Mononuclear cell (primary cell): ENCODE measurements around the gene NXPH4. TPM values are rescaled to one million over a fixed set of nuclear protein-coding genes. Genes with fewer than 3 reads are reported as not detected.

Source experiments
- H3K27me3 ChIP-seq: 2 replicates; pipeline ENCODE4 v1.6.0; 2011; ENCODE audit warnings: low read length, control low read depth; ENCODE audit not compliant: insufficient read depth
- H3K4me1 ChIP-seq: 2 replicates; pipeline ENCODE4 v1.5.1; 2011; ENCODE audit warnings: mild to moderate bottlenecking, low read length, control low read depth; ENCODE audit not compliant: insufficient read depth
- H3K4me3 ChIP-seq: 2 replicates; pipeline ENCODE4 v1.5.1; 2011; ENCODE audit warnings: mild to moderate bottlenecking, low read length, moderate library complexity
- H3K9me3 ChIP-seq: 2 replicates; pipeline ENCODE4 v1.5.1; 2011; ENCODE audit warnings: low read depth, mild to moderate bottlenecking, control low read depth, low read length
- total RNA-seq: library from RNA; depleted of rRNA; stranded (reverse); fragments of >200 nt; gene quantifications from one replicate; pipeline ENCODE4 v1.2.3, GENCODE V29; 2012

The NXPH4 gene
- total RNA-seq, 1 donor, result not detected

DNA sequence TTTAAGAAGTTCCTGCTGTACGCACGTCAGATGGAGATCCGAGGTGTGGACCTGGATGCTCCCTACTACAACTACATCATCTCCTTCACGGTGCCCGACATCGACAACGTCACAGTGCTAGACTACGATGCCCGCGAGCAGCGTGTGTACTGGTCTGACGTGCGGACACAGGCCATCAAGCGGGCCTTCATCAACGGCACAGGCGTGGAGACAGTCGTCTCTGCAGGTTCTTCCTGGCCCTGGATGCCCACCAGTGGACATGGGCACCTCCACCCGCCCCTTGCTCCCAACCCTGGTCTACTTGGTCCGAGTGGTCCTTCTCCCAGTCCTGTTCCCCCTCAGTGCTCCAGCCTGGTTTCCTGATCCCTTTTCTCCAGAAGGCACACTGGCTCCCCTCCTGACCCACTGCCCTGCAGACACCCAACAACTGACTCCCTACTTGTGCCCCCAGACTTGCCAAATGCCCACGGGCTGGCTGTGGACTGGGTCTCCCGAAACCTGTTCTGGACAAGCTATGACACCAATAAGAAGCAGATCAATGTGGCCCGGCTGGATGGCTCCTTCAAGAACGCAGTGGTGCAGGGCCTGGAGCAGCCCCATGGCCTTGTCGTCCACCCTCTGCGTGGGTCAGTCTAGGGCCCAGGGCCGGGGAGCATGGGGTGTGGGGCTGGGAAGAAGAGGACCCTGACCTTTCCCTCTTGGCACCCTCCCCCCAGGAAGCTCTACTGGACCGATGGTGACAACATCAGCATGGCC, 37.1 kb upstream of the NXPH4 start:
- H3K4me3 ChIP-seq, result no peak overlapping the region
- no peaks in the 10 kb centered on the region for H3K27me3 ChIP-seq
- H3K4me1 ChIP-seq, result no peaks in the 10 kb centered on the region
- H3K9me3 ChIP-seq, result no peaks in the 10 kb centered on the region

DNA sequence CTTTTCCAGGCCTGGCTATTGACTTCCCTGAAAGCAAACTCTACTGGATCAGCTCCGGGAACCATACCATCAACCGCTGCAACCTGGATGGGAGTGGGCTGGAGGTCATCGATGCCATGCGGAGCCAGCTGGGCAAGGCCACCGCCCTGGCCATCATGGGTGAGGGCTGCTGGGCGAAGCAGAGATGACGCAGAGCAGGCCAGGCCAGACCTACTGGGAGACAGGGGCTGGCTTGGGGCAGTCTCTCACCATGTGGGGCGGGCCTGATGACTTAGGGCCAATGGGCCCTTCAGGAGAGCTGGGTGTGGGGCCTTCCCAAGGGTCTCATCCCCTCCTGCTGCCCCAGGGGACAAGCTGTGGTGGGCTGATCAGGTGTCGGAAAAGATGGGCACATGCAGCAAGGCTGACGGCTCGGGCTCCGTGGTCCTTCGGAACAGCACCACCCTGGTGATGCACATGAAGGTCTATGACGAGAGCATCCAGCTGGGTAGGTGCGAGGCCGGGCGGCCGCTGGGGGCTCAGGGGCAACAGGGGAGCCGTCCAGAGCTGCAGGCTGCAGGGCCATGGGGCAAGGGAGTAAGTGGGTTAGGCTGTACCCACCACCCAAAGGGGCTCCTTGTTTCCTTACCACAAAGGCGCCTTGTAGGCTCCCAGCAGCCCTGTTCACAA, 36.1 kb upstream of the NXPH4 start:
- Histone ChIP-seq H3K27me3 (no peaks in the 10 kb centered on the region), H3K4me3 (no peak overlapping the region), H3K4me1 (no peaks in the 10 kb centered on the region), H3K9me3 (no peaks in the 10 kb centered on the region)

DNA sequence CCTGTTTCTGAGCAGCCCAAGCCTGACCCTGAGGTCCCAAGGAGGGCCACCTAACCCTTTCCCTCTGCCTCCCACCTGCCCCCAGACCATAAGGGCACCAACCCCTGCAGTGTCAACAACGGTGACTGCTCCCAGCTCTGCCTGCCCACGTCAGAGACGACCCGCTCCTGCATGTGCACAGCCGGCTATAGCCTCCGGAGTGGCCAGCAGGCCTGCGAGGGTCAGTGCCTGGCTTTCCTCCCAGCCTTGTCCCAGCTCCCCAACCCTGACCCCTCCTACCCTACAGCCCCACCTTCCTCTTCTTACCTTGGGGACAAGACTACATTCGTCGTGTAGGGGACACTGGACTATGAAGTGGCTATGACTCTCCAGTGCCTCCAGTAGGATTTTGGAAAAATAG, 35.5 kb upstream of the NXPH4 start:
- Histone ChIP-seq H3K9me3 (no peaks in the 10 kb centered on the region), H3K4me1 (no peaks in the 10 kb centered on the region), H3K4me3 (no peak overlapping the region), H3K27me3 (no peaks in the 10 kb centered on the region)

DNA sequence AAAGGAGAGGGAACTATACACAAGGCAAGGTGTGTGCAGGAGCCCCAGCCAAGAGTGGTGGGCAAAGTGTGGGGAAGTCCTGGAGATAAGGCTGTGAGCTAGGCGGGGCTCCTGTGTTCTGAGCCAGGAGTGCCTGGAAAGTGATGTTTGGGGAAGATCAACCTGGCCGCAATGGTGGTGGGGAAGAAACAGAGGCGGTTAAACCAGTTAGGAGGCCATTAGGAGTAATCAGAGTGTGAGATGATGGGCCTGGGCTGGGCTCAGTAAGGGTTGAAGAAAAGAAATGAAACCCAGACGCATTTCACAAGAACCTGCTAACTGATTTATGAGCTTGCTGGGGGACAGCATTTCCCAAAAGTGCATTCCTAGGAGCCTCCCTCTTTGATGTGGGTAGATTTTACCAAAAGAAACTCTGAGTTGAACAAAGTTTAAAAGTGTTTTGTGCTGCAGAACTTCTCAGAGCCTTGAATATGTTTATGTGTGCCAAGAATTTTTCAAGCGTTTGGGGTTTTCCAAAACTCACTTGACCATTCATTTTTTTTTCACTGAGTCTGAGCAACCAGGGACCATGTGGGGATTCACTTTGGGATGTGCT, 34.9 kb upstream of the NXPH4 start:
- H3K27me3 ChIP-seq, result no peaks in the 10 kb centered on the region
- no peak overlapping the region for H3K4me3 ChIP-seq
- no peaks in the 10 kb centered on the region for H3K4me1 ChIP-seq
- H3K9me3 ChIP-seq, result no peaks in the 10 kb centered on the region

DNA sequence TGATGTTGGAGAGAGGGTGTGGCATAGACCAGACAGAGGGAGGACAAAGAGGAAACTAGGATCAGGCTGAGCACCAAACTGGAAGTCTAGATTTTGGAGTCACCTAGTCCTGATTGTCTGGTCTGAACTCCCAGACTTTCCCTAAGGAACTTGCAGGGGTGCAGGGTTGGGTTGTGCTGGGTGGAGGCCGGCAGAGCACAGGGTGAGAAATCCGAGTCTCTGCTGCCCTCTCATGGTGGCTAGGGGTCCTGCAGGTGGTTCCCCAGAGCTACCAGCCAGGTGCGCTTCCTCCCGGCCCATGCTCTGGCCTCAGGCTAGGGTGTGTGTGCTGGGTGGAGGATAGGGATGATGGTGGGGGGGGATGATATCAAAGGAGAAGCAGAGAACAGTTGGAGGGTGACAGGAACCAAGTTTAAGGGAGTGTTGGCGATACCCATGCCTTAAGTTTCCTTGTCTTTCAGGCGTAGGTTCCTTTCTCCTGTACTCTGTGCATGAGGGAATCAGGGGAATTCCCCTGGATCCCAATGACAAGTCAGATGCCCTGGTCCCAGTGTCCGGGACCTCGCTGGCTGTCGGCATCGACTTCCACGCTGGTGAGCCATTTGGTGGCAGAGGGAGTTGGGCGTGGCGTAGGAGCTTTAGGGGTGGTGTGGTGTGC, 33.5 kb upstream of the NXPH4 start:
- H3K4me3 ChIP-seq, result no peak overlapping the region
- no peaks in the 10 kb centered on the region for H3K4me1 ChIP-seq
- H3K9me3 ChIP-seq, result no peaks in the 10 kb centered on the region
- no peaks in the 10 kb centered on the region for H3K27me3 ChIP-seq

DNA sequence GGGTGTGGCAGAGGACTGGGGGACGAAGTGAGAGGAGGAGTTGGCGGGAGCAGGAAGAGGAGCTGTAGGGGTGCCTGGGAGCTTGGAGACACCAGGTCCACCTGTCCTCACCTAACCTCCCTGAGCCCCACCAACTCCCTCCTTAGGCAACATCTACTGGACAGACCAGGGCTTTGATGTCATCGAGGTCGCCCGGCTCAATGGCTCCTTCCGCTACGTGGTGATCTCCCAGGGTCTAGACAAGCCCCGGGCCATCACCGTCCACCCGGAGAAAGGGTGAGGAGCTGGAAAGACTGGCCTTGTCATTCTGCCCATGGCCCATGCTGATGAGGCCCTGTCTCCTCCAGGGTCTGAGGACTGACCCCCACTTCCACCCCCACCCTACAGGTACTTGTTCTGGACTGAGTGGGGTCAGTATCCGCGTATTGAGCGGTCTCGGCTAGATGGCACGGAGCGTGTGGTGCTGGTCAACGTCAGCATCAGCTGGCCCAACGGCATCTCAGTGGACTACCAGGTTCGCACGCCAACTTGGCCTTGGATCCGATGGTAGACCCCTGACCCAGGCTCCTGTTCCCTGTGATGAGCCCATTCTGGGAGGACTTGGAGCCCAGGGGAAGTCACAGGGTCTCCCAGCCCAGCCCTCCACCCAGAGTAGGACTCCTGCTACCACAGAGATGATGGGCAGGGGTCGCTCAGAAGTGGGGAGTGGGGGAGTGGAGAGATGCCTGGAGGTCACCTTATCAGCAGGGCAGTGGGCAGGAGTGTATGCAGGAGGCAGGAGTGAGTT, 32.5 kb upstream of the NXPH4 start:
- Histone ChIP-seq H3K4me3 (no peak overlapping the region), H3K4me1 (no peaks in the 10 kb centered on the region), H3K27me3 (no peaks in the 10 kb centered on the region), H3K9me3 (no peaks in the 10 kb centered on the region)

DNA sequence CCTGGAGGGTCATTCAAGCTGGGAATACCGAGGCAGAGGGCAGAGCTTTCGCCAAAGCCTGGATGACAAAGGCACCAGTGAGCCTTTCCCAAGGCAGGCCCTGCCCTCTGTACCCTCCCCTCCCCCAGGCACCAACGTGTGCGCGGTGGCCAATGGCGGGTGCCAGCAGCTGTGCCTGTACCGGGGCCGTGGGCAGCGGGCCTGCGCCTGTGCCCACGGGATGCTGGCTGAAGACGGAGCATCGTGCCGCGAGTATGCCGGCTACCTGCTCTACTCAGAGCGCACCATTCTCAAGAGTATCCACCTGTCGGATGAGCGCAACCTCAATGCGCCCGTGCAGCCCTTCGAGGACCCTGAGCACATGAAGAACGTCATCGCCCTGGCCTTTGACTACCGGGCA, 31.2 kb upstream of the NXPH4 start:
- no peak overlapping the region for H3K4me3 ChIP-seq
- no peaks in the 10 kb centered on the region for H3K27me3 ChIP-seq
- no peaks in the 10 kb centered on the region for H3K4me1 ChIP-seq
- H3K9me3 ChIP-seq, result no peaks in the 10 kb centered on the region

DNA sequence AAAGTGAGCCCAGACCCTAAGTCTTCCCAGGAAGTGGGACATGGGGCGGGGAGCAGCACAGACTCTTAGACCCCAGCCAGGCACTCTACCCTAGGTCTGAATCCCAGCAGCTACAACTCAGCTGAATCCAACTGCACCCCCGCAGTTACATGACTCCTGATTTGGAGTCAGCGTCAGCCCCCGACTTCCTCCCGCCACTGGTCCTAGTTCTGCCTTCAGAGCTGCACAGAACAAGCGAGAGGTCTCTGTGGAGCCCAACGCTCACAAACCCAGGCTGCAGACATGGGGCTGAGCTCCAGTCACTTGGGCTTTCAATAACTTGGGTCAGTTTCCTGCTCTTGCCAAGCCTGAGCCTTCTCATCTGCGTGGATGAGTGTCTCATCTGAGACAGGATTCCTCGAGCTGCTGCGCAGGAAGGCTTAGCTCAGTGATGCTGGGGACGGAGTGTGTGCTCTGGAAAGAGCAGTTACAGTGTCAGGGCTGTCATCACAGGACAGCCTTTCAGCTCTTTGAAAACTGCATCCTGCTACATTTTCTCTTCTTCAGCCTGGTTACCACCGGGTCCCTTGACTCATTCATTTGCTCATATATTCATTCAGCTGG, 30.6 kb upstream of the NXPH4 start:
- H3K4me1 ChIP-seq, result no peaks in the 10 kb centered on the region
- H3K4me3 ChIP-seq, result no peak overlapping the region
- no peaks in the 10 kb centered on the region for H3K27me3 ChIP-seq
- H3K9me3 ChIP-seq, result no peaks in the 10 kb centered on the region

DNA sequence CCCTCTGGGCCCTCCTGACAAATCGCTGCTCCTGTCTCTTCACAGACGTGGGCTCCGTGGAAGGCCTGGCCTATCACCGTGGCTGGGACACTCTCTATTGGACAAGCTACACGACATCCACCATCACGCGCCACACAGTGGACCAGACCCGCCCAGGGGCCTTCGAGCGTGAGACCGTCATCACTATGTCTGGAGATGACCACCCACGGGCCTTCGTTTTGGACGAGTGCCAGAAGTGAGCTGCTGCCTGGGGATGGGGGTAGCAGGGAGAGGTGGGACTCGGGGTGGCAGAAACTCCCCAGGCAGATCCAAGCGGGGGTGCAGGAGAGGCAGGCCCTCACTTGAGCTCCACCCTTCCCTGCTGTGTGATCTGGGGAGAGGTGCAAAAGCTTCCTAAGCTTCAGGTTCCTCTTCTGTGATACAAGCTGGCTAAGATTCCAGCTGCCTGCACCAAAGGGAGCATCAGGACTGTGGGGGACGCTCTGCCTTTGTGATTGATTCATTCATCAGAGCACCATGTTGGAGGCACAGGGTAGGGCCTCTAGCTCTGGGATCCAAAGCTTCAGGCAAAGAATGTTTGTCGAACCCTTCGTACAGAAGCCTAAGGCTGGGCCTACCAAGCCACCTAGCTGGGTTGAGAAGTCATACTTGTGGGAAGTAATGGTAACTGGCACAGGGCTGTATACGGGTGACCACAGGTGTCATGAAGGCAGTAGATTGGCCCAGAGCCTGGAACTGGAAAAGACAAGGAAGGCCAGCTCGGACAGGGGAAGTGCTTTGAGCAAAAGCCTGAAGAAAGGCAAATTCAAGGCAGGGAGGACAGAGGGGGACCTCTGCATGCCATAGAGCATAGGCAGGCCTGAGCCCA, 29.1 kb upstream of the NXPH4 start:
- Histone ChIP-seq H3K4me1 (no peaks in the 10 kb centered on the region), H3K27me3 (no peaks in the 10 kb centered on the region), H3K4me3 (no peak overlapping the region), H3K9me3 (no peaks in the 10 kb centered on the region)

DNA sequence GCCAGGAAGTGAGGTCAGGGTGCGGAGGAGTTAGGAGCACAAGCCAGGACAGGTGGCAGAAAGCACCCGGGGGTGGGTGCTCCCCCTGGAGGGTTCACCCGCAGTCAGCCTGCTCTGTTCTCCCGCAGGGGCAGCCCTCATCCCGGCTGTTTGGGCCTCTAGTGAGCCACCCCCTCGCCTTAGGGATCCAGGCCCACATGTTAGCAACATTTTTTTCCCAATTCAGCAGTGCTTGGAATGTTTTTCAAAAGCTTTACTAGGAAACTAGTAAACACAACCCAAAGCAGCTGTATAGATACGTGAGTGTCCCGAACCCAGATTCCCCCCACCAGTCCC, 28.5 kb upstream of the NXPH4 start:
- Histone ChIP-seq H3K9me3 (no peaks in the 10 kb centered on the region), H3K4me1 (no peaks in the 10 kb centered on the region), H3K27me3 (no peaks in the 10 kb centered on the region), H3K4me3 (no peak overlapping the region)

DNA sequence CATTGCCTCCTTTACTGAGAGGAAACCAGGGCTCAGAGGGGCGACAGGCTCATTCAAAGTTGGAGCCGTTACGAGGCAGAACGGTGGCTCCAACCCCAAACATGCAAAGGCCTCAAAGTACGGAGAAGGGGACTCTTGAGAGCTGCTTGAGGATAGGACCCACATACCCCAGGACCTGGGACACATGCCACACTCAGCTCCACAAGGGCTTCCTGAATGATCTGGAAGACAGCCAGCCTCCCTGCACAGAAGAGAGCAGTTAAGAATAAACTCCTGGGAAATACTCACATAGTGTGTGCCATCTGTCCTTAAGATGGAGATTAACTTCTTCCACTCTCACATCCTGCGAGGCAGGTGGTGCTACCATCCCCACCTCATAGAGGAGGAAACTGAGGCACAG, 26.6 kb upstream of the NXPH4 start:
- Histone ChIP-seq H3K27me3 (no peaks in the 10 kb centered on the region), H3K9me3 (no peaks in the 10 kb centered on the region), H3K4me1 (no peaks in the 10 kb centered on the region), H3K4me3 (no peak overlapping the region)

DNA sequence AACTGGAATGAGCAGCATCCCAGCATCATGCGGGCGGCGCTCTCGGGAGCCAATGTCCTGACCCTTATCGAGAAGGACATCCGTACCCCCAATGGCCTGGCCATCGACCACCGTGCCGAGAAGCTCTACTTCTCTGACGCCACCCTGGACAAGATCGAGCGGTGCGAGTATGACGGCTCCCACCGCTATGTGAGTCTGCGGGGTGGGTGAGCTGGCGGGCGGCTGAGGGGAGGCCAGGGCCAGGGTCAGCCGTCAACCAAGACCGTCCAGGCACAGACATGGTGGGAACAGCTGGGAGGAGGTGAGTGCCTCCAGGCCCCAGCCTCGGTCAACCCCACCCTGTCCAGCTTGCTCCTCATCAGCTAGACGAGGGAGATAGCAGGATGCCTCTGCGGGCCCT, 25.8 kb upstream of the NXPH4 start:
- Histone ChIP-seq H3K4me1 (no peaks in the 10 kb centered on the region), H3K4me3 (no peak overlapping the region), H3K9me3 (no peaks in the 10 kb centered on the region), H3K27me3 (no peaks in the 10 kb centered on the region)

DNA sequence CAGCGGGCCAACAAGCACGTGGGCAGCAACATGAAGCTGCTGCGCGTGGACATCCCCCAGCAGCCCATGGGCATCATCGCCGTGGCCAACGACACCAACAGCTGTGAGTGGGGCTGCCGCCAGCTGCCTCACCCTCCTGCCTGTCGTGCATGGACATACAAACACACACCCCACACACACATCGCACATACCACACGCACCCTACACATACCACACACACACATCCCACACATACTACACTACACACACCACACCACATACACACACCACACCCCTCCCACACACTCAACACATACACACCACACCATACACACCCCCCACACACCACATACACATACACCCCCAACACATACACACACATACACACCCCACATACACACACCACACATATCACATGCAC, 25.2 kb upstream of the NXPH4 start:
- no peaks in the 10 kb centered on the region for H3K9me3 ChIP-seq
- H3K27me3 ChIP-seq, result no peaks in the 10 kb centered on the region
- no peak overlapping the region for H3K4me3 ChIP-seq
- H3K4me1 ChIP-seq, result no peaks in the 10 kb centered on the region

DNA sequence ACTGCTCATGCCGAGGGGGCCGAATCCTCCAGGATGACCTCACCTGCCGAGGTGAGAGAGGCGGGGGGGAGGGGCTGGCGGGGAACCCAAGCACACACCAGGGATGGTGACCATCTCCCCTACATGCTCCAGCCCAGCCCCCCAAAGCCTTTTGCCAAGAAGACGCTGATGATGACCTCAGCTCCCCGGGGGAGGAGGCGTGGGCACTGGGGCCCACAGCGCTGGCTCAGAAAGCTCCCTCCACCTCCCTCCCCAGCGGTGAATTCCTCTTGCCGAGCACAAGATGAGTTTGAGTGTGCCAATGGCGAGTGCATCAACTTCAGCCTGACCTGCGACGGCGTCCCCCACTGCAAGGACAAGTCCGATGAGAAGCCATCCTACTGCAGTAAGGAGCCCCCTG, 23.7 kb upstream of the NXPH4 start:
- Histone ChIP-seq H3K4me3 (no peak overlapping the region), H3K27me3 (no peaks in the 10 kb centered on the region), H3K4me1 (no peaks in the 10 kb centered on the region), H3K9me3 (no peaks in the 10 kb centered on the region)
